ENCODE measurements around the gene JAKMIP1. TPM values are rescaled to one million over a fixed set of nuclear protein-coding genes. Genes with fewer than 3 reads are reported as not detected.
A peak's percentile ranks its signal among the peaks of the same experiment; 100 is the strongest.

The JAKMIP1 gene
- total RNA-seq, 1 donor from 2014 or later, result 5.5 TPM

DNA sequence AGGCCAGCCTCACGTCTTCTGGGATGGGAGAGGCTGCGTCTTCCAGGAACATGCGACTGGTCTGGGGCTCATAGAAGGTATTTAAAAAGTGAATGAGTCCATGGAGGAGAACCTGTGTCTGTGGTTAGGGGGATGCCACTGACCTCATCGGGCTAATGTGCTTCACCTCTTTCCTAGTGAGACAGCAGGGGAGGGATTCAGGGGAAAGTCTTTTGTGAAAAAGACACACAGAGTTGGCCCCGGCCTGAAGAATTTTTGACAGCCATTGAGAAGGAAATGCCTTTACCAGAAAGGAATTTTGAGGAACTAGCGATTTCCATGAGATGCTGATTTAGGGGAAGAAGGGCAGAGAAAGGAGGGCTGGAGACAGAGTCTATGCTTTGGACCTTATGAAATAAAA is 171.1 kb downstream of the JAKMIP1 start:
- H2AFZ ChIP-seq (replicated peaks), result no peak overlapping the region

DNA sequence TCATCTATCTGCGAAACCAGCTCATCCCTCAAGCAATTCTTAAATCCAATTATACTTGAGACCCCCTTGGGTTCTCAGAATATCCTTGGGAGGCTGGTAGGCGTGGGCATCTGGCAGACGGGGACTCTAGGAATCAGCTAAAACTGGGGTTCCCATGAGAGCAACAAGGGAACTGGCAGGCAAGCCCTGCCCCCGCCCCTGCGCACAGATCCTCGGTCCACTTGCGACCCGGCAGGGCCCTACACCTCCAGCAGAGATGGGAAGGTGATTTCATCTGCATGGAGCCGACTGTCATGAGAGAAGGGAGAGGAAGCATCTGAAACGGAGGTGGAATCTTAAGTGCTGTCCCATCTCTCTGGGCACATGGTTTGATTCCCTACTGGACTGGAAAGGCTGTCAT is 172.2 kb downstream of the JAKMIP1 start:
- Mint-ChIP-seq H3K4me3 (no peak overlapping the region), H3K4me1 (peaks cover 36% of the 10 kb centered on the region), H3K27me3 (ENCODE audit: insufficient read depth, low read depth) (peaks cover 7% of the 10 kb centered on the region), H3K27ac (no peak overlapping the region), H3K36me3 (no peaks in the 10 kb centered on the region), H3K9me3 (no peaks in the 10 kb centered on the region)
- no peaks in the 10 kb centered on the region for H3K79me2 ChIP-seq (ENCODE audit: low read depth)
- TF ChIP-seq CTCF (IDR thresholded peaks at IDR 0.05) (no peak), EZH2 (IDR thresholded peaks at IDR 0.05) (no peak), EZH2phosphoT487 (IDR thresholded peaks at IDR 0.05) (no peak)
- no peak overlapping the region for H3K4me3 ChIP-seq
- H2AFZ ChIP-seq (replicated peaks), result no peak overlapping the region
- H3K4me2 ChIP-seq, result no peak overlapping the region
- H4K20me1 ChIP-seq (ENCODE audit: low read depth), result no peaks in the 10 kb centered on the region
- H3F3A ChIP-seq (ENCODE audit: low read depth), result no peaks in the 10 kb centered on the region
- no peak overlapping the region for H3K27ac ChIP-seq
- peaks cover 2% of the 10 kb centered on the region for H3K27me3 ChIP-seq
- peaks cover 17% of the 10 kb centered on the region for H3K4me1 ChIP-seq
- no peaks in the 10 kb centered on the region for H3K9me3 ChIP-seq (ENCODE audit: low read depth)
- H3K36me3 ChIP-seq, result no peaks in the 10 kb centered on the region
- no peak for DNase-seq (ENCODE audit: low spot score)
- no peak overlapping the region for H3K9ac ChIP-seq

More for the DNA sequence above, 171.1 kb downstream of the JAKMIP1 start:
- TF ChIP-seq CTCF (IDR thresholded peaks at IDR 0.05) (no peak), EZH2phosphoT487 (IDR thresholded peaks at IDR 0.05) (no peak), EZH2 (IDR thresholded peaks at IDR 0.05) (no peak)
- Mint-ChIP-seq H3K4me3 (no peak overlapping the region), H3K36me3 (no peaks in the 10 kb centered on the region), H3K4me1 (peaks cover 36% of the 10 kb centered on the region), H3K27me3 (ENCODE audit: insufficient read depth, low read depth) (peaks cover 7% of the 10 kb centered on the region), H3K27ac (no peak overlapping the region), H3K9me3 (no peaks in the 10 kb centered on the region)
- Histone ChIP-seq H3K9ac (no peak overlapping the region), H3K4me2 (no peak overlapping the region), H3K9me3 (ENCODE audit: low read depth) (no peaks in the 10 kb centered on the region), H3K36me3 (no peaks in the 10 kb centered on the region), H3K27me3 (peaks cover 2% of the 10 kb centered on the region), H4K20me1 (ENCODE audit: low read depth) (no peaks in the 10 kb centered on the region), H3K4me1 (peaks cover 17% of the 10 kb centered on the region), H3F3A (ENCODE audit: low read depth) (no peaks in the 10 kb centered on the region), H3K79me2 (ENCODE audit: low read depth) (no peaks in the 10 kb centered on the region), H3K27ac (no peak overlapping the region), H3K4me3 (no peak overlapping the region)
- DNase-seq (ENCODE audit: low spot score), result peak; percentile 45

- no peaks in the 10 kb centered on the region for H4K20me1 ChIP-seq (ENCODE audit: low read depth)
- TF ChIP-seq CTCF (IDR thresholded peaks at IDR 0.05) (no peak), EZH2 (IDR thresholded peaks at IDR 0.05) (no peak), EZH2phosphoT487 (IDR thresholded peaks at IDR 0.05) (no peak)
- H3F3A ChIP-seq (ENCODE audit: low read depth), result no peaks in the 10 kb centered on the region
- Mint-ChIP-seq H3K9me3 (no peaks in the 10 kb centered on the region), H3K27me3 (ENCODE audit: insufficient read depth, low read depth) (peaks cover 7% of the 10 kb centered on the region), H3K27ac (no peak overlapping the region), H3K36me3 (no peaks in the 10 kb centered on the region), H3K4me3 (no peak overlapping the region), H3K4me1 (peaks cover 31% of the 10 kb centered on the region)
- H3K4me1 ChIP-seq, result peaks cover 12% of the 10 kb centered on the region
- no peaks in the 10 kb centered on the region for H3K9me3 ChIP-seq (ENCODE audit: low read depth)
- no peak overlapping the region for H3K27ac ChIP-seq
- H3K4me2 ChIP-seq, result no peak overlapping the region
- H3K4me3 ChIP-seq, result no peak overlapping the region
- no peak overlapping the region for H3K9ac ChIP-seq
- H3K36me3 ChIP-seq, result no peaks in the 10 kb centered on the region
- H2AFZ ChIP-seq (replicated peaks), result no peak overlapping the region
- no peak for DNase-seq (ENCODE audit: low spot score)
- peaks cover 2% of the 10 kb centered on the region for H3K27me3 ChIP-seq
- H3K79me2 ChIP-seq (ENCODE audit: low read depth), result no peaks in the 10 kb centered on the region
These were observed 173.0 kb downstream of the JAKMIP1 start for GRCh38 chr4:6027392-6027791.

Measured in neural progenitor cell (in vitro differentiated cells).